G401 (cell line): ENCODE measurements around the gene NPEPPS. TPM values are rescaled to one million over a fixed set of nuclear protein-coding genes. Genes with fewer than 3 reads are reported as not detected.
A peak's percentile ranks its signal among the peaks of the same experiment; 100 is the strongest.

Experiments used
- DNase-seq: peaks from one replicate; pipeline ENCODE4 v3.0.0-alpha.2; 2015; ENCODE audit warnings: low spot score
- in situ Hi-C: cut with HindIII; loops from 2 replicates; pipeline ENCODE4 v1.10.0; 2016; ENCODE audit warnings: low sequenced_read_pairs, mixed read lengths
- total RNA-seq: library from RNA; depleted of rRNA; stranded (reverse); fragments of >200 nt; shearing (Covaris generic); gene quantifications from 2 replicates; pipeline ENCODE4 v1.2.3, GENCODE V29; 2014

NPEPPS gene
- total RNA-seq, 1 experiment from 2014 or later = 58.9 TPM

DNA sequence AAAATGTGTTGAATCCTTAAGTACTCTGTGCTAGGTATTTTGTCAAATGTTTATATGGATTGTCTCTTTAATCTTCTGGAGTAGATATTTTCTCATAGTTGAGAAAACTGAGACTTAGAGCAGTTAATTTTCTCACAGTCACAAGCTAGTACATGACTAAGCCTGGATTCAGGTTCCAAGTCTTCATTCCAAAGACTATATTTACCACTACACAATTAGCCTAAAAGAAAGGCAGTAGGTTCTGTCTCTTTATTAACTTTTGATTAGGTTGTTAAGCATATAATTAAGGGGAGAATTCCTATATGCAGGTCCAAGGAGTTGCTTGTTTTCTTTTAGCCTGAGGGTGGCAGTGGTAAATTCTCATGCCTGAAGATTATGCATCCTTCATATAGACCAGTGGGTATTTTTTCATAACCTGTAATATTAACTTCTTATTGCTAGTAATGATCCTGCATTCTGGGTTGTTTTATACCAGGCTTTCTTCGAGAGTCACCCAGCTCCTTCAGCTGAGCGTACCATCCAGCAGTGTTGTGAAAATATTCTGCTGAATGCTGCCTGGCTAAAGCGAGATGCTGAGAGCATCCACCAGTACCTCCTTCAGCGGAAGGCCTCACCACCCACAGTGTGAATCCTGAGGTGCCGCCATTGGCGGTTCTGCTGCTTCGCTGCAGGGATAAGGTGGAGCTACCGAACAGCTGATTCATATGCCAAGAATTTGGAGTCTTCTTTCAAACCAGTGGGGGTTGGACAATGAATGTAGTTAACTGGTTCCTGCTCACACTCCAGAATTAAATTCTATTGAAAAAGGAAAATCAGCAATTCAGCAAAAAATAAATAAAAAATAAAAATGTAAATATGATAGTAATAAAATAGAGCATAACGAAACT, 90.6 kb downstream of the NPEPPS start:
- DNase-seq = peak; percentile 64
- in situ Hi-C loops = no loop called here

DNA sequence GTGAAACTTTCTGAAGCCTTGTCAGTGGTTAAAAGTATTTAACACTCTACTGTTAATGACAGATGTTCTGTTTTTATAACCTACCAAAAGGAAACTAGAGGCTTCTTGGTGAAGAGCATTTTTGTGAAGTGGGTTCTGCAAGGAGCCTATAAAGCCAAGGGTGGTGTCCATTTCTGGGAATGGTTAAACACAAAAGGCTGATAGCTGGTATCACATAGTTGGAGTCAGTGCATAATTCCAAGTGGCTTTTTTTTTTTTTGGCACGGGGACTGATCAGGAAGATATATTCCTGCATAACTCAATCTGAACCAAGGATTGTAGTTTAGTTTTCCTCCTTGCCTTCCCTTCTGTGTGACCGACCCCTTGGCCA, 91.3 kb downstream of the NPEPPS start:
- in situ Hi-C loops = no loop called here
- no peak for DNase-seq

DNA sequence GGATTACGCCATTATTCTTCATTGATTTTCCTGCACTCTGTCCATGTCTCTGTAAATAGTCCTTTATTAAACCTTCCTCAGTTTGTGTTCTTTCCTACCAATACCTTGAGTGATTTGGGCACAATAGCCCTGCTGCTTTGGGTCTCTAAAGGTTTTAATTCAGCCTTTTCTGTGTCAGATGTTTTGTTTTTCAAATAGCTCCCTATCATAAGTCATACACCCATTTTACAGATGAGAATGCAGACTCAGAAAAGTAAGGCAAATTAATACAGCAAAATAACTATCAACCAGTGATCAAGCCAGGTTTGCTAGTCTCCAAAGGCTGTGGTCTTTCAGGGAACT, 93.8 kb downstream of the NPEPPS start:
- in situ Hi-C loops = no loop called here

DNA sequence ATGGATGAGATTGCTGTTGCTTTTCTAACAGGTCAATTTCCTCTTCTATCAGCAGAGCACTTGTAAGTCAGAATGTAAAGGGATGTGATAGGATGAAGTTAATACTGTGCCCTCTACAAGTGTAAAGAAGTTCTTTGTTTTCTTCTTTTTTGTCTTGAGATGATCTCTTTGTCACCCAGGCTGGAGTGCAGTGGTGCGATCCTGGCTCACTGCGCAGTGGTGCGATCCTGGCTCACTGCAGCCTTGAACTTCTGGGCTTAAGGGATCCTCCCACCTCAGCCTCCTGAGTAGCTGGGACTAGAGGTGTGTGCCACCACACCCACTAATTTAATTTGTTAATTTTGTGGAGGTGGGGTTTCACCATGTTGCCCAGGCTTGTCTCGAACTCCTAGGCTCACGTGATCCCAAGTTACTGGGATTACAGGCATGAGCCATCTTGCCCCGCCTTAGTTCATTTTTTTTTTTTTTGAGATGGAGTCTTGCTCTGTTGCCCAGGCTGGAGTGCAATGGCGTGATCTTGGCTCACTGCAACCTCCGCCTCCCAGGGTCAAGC, 97.2 kb downstream of the NPEPPS start:
- in situ Hi-C loops = no loop called here

More for the DNA sequence above, 93.8 kb downstream of the NPEPPS start:
- no peak for DNase-seq

DNA sequence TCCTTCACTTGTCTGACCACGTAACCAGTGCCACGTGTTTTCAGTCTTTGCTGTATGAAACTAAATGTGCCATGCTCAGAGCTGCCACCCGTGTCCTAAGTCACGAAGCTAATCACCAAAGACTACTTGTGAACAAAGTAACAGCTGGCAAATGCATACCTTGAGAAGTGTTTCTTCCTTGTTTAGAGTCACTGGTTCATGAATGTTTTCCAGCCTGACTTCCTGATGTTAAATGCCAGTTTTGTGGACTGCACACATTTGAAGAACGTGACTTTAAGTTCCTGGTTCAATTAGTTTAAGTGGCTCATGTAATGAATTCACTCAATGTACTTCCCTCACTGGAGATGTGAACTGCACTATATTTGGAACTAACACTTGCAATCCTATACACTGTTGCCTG, 98.9 kb downstream of the NPEPPS start:
- no peak for DNase-seq
- in situ Hi-C loops = no loop called here

More for the DNA sequence above, 97.2 kb downstream of the NPEPPS start:
- DNase-seq = no peak

DNA sequence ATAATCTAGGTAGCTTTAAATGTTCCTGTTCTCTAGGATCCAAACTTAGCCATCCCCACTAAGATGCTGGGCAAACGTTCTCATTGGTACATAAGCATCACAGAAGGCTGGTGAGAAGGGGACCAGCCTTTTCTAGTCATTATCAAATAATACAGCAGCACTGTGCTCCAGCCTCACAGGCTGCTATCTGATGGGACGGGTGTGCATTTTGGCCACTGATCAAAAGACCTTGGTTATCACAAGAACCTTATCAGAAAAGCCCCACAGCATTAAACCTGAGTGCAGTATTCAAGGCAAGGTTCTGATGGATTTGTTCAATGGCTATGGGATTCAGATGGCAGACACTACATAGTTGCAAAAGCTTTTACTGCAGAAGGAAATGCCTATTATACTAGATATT, 99.7 kb downstream of the NPEPPS start:
- in situ Hi-C loops = no loop called here
- no peak for DNase-seq

DNA sequence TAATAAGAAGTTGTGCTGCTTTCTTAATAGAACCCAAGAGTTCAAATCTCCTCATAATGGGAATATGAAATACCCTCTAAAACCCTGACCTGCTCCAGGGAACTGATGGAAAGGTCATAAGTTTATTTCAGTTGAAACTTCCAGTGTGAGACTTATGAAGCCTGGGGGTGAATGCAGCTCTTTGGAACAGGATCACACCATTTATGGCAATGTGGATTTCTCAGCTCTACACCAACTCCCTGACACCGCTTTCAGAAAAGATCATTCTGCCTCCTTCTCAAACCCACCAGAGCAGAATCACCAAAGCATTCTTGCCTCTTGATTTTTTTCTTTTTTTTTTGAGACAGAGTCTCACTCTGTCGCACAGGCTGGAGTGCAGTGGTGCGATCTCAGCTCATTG, 102.1 kb downstream of the NPEPPS start:
- in situ Hi-C loops = no loop called here

DNA sequence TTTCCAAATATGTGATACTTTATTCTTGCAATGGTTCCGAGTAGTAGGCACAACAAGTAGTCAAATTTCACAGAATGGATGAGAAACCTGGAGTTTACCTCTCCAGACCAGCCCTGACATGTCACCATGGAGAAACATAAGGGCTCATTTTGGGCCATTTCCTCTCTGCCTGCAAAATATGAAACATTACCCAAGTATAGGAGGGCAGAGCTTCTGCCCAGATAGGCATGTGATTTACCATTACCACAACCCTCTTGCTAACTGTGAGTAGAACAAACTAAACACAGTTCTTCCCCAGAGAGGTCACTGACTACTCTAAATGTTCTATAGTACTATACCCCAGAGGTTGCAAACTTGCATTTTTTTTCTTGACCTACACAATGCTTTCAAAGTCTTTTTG, 103.1 kb downstream of the NPEPPS start:
- in situ Hi-C loops = no loop called here
- no peak for DNase-seq

More for the DNA sequence above, 102.1 kb downstream of the NPEPPS start:
- no peak for DNase-seq

DNA sequence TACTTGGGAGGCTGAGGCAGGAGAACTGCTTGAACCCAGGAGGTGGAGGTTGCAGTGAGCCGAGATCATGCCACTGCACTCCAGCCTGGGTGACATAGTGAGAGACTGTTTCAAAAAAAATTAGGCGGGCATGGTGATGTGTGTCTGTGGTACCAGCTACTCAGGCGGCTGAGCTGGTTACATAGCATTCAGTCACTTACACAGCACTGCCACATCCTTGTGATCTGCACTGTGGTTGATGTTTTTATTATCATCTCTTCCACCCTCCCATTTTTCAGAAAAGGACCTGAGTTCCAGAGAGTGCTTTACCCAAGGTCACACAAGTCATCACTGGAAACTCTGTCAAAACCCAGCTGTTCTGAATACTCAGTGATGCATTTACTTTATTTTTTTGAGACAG, 104.0 kb downstream of the NPEPPS start:
- in situ Hi-C loops = no loop called here
- no peak for DNase-seq

DNA sequence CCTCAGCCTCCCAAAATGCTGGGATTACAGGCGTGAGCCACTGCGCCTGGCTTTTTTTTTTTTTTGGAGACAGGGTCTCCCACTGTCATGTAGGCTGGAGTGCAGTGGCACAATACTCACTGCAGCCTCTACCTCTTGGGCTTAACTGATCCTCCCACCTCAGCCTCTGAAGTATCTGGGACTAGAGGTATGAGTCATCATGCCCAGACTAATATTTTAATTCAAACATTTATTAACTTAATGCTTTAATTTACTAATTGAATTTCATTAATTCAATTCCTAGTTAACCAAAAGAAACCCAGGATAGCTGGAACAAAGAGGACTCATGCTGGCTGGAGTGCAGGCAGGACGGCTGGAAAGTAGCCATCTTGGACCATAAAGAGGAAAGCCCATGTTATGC, 104.8 kb downstream of the NPEPPS start:
- no peak for DNase-seq
- in situ Hi-C loops = no loop called here

DNA sequence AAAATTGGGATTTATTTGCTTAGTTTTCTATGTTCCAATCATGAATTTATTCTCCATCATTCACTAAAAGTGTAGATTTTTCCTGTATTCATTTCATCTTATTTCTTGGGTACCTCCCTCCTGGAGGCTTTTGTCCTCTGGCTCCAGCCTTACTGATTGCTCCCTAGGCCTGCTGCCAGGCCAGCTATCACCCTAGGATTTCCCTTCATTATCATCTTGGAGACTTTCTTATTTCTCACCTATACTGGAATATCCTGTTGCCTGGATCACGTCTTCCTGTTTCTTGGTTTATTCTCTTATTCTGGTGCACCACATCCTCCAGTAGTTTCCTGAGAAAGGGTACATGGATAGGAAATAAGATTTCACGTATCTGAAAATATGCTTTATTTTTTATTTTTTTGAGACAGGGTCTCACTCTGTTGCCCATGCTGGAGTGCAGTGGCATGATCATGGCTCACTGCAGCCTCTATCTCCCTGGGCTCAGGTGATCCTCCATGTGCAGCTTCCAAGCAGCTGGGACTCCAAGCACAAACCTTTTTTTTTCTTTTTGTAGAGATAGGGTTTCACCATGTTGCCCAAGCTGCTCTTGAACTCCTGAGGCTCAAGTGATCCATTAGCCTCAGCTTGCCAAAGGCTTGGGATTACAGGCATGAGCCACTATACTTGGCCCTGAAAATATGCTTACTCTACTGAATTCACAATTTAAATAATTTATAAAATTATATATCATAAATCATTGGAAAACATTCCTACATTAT, 105.5 kb downstream of the NPEPPS start:
- in situ Hi-C loops = no loop called here
- DNase-seq = no peak

DNA sequence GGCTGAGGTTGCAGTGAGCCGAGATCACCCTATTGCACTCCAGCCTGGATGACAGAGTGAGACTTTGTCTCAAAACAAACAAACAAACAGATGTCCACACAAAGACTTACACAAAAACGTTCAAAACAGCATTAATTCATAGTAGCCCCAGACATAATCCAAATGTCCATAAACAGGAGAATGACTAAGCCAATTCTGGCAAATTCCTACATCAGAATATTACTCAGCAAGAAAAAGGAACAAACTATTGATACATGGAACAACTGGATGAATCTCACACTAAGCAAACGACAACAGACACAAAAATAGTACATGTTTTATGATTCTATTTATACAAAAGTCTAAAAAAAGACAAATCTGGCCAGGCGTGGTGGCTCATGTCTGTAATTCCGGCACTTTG, 108.0 kb downstream of the NPEPPS start:
- DNase-seq = no peak
- in situ Hi-C loops = no loop called here

DNA sequence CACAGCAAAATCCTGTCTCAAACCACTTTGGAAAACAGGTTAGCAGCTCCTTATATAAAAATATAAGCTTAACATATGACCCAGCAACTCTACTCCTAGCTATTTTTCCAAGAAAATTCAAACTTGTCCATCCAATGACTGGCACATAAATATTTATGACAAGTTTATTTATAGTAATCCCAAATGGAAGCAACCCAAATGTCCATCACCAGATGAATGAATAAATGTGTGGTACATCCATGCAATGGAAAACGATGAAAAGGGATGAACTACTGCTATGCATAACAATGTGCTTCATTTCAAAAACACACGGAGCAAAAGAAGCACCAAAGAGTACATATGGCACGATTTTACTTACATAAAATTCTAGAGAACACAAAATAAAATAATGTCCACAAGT, 109.2 kb downstream of the NPEPPS start:
- in situ Hi-C loops = no loop called here
- DNase-seq = no peak

DNA sequence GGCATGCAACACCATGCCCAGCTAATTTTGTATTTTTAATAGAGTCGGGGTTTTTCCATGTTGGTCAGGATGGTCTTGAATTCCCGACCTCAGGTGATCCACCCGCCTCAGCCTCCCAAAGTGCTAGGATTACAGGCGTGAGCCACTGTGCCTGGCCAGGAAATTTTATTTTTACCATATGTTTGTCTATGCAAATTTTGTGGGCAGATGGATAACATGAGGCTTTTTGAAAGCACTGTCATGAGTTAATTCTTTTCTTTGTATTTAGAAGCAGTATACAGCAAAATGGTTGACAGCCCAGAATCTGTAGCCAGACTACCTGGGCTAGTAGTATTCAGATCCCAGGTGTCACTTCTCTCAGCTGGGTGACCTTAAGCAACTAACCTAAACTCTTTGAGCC, 110.3 kb downstream of the NPEPPS start:
- in situ Hi-C loops = no loop called here

DNA sequence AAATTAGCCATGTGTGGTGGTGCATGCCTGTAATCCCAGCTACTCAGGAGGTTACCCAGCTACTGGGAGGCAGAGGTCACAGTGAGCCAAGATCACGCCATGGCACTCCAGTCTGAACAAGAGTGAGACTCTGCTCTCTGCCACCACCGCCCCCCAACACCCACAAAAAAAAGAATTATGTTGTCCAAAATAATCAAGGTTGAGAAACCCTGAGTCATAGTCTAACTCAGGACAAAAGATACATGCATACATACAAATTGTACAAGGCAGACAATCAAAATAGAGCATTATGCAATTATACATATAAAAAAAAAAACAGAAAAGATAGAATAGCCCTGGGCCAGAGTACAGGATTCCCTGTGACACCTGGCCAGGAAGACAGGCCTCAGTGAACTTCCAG, 112.2 kb downstream of the NPEPPS start:
- in situ Hi-C loops = no loop called here
- no peak for DNase-seq

More for the DNA sequence above, 110.3 kb downstream of the NPEPPS start:
- DNase-seq = no peak

DNA sequence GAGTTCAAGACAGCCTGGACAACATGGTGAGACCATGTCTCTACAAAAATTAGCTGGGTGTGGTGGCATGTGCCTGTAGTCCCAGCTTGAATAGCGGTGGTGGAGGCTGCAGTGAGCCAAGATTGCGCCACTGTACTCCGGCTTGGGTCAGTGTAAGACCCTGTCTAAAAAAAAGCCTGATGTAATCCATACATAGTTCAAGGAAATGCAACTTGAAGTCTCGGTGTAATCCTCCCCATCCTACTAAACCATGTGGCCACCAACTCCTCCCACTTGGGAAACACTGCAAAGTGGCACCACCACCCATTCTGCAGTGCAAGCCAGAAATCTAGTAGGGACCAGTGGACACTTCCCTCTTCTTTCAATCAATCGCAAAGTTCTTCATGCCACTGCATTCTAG, 113.4 kb downstream of the NPEPPS start:
- no peak for DNase-seq
- in situ Hi-C loops = no loop called here

DNA sequence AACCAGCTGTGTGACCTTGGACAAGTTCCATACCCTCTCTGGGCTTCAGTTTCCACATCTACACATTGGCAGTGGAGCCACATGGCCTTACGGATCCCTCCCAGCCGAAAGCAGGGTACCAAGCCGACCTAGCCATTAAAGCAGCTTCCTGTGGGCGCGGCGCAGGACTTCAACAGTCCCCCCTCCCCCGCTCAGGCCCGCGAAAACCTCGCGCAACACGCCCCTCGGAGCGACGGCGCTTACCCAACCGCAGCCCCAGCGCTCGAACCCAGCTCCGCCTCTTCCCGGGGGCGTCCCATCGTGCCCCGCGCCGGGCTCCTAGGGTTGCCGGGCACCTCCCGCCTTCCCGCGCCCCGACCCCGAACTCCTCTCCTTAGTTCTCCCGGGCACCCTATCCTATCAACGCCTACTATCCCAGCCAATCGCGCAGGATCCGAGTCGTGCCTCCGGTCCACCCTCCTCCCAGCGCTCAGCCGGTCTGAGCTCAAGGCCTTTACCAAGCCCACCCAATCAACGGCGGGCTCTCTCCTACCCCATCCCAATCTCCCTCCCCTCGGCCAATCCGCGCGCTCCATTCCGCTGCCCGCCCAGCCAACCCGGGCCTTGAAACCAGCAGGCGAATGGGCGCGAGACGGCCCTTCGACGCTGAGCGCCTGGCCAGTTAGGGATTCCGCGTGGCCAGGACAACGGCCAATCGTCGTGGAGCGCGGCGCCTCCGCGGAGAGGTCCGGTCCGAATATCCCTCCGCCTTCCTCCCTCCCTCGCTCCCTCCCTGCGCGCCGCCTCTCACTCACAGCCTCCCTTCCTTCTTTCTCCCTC, 118.5 kb downstream of the NPEPPS start, which contains the start of gene KPNB1:
TSS of gene KPNB1 (plus strand) at position 767 of the 819 bp plus-strand sequence. CDS start 326 bp downstream, outside the sequence.
- in situ Hi-C loops = no loop called here
- DNase-seq = peak; percentile 100

DNA sequence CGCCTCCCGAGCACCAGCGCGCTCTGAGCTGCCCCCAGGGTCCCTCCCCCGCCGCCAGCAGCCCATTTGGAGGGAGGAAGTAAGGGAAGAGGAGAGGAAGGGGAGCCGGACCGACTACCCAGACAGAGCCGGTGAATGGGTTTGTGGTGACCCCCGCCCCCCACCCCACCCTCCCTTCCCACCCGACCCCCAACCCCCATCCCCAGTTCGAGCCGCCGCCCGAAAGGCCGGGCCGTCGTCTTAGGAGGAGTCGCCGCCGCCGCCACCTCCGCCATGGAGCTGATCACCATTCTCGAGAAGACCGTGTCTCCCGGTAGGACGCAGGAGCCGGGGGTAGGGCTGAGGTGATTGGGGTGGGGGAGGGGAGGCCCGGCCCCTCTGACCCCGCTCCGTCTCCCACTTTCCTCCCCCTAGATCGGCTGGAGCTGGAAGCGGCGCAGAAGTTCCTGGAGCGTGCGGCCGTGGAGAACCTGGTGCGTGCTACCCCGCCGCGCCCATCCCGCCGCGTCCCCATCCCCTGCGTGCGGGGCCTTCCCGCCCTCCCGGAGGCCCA, 119.1 kb downstream of the NPEPPS start:
- DNase-seq = no peak
- in situ Hi-C loops = no loop called here
